GM21619 (cell line): ENCODE results near the gene ERC2.
A peak's percentile ranks its signal among the peaks of the same experiment; 100 is the strongest.

Source experiments
- ATAC-seq: cut with Tn5 transposase; IDR thresholded peaks from one replicate; pipeline ENCODE4 v1.9.1; 2021; ENCODE audit not compliant: unreplicated experiment

The ERC2 gene

GRCh38 chr3:55611121-55611520 is 857.1 kb downstream of the ERC2 start:
- no peak for ATAC-seq

DNA sequence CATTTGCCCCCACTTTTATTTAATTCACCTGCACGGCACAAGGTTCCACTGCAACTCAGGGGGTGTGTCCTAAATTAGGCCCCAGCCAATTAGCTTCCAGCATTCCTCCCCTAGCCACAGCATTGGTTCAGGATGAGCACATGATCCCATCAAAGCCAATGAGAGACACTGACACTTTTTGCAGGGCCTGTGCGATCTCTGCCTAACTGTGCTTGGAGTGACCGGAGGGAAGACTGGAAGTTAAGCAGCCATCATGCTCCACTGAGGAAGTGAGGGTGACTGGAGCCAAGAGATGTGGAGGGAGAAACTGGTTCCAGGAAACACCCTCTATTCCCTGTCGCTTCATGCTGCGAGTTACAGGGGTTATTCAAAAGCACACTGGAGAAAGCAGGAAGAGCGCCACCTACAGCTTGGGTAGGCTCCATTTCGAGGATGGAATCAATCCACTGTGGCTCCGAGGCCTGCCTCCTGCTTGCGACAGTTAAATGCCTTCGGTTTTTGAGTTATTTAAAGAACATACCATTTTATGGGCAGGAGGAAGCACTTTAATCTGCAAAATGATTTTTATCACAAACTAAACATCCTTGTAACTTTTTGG is 858.9 kb downstream of the ERC2 start:
- no peak for ATAC-seq

- ATAC-seq: no peak
Observed at GRCh38 chr3:55608301-55608937, 859.8 kb downstream of the ERC2 start.

DNA sequence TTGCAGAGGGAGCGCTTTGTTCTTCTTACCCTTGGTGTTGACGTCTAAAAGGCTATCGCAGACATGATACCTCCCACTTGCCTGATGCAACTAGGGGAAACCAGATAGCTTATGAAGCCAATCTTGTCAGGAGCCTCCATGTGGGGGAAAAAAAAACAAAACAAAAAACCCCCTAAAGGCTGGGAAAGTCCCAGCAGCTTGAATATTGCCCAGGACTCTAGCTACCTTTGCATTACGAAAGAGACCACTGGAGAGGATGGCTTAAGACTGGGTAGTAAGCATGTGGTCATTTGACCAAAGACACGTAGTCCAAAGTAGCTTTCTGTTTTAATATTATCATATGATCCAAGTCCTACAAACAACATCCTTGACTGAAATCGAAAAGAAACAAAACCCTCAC is 860.4 kb downstream of the ERC2 start:
- peak; percentile 93 for ATAC-seq

DNA sequence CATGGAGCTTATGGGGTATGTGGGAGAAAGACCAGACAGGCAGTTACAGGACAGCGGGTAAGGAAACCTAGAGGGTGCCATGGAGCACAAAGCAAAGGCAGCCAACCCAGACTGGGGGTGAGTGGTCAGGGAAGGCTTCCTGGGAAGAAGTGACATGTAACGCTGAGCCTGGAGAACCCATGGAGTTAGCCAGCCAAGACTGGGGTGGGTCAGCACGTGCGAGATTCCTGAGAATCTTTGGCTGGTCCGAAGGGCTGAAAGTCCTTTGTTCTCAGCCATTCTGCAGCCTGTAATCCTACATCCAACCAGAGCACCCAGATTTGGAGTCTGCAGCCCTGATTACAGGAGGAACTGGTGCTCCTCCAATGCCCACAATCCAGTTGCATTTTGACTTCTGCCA is 861.1 kb downstream of the ERC2 start:
- no peak for ATAC-seq

DNA sequence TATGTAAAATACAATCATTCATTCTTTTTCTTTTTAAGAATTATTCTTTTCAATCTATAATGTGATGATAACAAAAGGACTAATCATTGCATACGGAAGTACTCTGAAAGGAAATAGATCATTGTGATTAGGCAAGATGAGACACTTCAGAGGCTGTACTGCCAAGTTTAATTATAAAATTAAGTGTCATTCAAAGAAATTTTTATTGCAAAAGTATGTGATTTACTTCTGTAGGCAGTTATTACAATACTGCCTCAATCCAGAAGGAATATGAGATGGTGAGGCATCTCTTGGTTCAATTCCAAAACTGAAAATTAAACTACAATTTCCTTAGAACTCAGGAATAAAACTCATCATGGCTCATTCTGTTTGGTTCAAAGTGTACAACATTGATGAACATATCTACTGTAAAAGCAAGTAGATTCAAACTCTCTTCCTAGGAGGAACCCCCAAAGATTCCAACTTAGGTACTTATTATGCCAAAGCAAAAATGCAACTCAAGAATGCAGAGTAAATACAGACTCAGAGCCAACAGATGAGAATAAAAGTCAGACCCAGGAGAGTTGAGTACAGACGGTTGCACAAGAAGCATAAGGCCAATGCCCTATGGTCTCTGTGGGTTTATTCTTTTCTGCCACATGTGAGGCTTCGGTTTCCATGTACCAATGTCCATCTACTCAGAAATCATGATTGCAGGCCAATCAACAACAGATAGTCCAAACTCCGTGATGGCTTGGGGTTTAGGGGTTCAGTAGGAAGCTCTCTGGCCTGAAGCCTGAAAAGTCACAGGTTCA is 862.6 kb downstream of the ERC2 start:
- no peak for ATAC-seq

DNA sequence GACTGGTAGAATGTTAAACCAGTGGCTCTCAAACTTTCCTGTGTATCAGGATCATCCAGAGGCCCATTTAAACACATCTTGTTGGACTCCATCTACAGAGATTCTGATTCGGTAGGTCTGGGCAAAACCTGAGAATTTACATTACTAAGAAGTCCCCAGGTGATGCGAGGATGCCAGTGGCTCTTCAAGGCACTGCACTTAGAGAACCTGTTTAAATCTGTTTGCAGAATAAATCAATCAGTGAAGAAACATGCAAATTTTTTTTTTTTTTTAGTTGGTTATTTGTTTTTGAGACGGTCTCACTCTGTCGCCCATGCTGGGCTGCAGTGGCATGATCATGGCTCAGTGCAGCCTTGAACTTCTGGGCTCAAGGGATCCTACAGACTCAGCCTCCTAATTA is 863.4 kb downstream of the ERC2 start:
- ATAC-seq: no peak

DNA sequence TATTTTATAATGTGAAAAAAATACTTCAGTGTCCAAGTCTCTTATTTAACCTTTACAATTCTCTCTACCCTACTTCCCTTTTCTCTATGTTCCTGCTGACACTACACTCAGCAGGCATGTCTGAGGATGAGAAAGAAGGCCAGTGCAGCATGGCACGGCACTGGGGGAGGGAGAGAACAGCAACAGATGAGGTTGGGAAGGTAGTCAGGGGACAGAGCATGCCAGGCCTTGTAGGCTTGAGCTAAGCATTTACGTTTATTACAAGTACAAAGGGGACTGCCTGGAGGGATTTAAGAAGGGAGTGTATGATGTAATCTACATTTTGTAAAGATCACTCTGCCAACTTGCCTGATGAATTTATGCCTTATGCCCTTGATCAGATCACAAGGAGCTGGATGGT is 863.9 kb downstream of the ERC2 start:
- ATAC-seq: no peak

- no peak for ATAC-seq
Observed at GRCh38 chr3:55601366-55602080, 866.7 kb downstream of the ERC2 start.

- no peak for ATAC-seq
Observed at GRCh38 chr3:55598224-55598623, 870.0 kb downstream of the ERC2 start.

GRCh38 chr3:55597641-55598040 is 870.6 kb downstream of the ERC2 start:
- no peak for ATAC-seq

DNA sequence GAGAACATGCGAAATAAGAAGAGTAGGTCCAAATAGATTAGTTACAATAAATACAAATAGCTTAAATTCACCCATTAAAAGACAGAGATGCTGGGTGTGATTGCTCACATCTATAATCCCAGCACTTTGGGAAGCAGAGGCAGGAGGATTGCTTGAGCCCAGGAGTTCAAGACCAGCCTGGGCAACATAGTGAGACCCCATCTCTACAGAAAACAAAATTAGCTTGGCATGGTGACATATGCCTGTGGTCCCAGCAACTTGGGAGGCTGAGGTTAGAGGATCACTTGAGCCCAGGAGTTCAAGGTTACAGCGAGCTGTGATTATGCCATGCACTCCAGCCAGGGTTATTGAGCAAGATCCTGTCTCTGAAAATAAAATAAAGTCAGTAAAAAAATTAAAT is 872.1 kb downstream of the ERC2 start:
- no peak for ATAC-seq

DNA sequence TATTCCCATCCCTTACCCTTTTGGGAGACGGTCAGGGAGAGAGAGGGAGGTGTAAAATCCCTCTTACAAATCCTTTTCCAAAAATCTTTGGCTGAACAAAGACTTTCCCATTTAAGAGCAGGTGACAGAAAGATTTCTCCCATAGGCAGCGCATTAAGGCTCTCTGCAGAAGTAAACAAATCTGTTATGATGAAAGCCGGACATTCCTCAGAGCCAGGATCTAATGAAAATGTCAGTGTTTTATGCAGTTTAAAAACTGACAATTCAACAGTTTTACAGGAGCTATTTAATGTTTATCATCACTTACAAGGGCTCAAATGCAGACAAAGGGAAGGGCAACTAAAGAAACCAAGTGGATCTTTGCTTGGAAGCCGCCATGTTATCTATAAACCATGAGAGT is 872.8 kb downstream of the ERC2 start:
- no peak for ATAC-seq

DNA sequence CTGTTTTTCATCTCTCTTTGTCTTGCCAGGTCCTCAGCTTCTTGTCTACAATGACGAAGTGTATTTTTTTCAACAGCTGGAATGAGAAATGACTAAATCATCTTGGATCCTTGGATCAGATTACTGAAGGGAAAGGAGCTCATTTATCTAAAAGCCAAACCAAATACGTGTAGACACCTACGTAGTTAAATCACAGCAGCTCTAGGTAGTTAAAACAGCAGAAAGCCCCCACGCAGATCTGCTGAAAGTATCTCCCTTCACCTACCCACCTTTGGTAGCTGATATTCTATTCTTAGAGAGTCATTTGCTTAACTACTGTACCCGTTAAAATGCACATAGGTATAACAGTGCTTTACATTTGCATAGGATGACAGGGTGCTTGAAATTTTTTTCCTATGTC is 875.7 kb downstream of the ERC2 start:
- no peak for ATAC-seq

GRCh38 chr3:55591888-55592287 is 876.4 kb downstream of the ERC2 start:
- no peak for ATAC-seq

DNA sequence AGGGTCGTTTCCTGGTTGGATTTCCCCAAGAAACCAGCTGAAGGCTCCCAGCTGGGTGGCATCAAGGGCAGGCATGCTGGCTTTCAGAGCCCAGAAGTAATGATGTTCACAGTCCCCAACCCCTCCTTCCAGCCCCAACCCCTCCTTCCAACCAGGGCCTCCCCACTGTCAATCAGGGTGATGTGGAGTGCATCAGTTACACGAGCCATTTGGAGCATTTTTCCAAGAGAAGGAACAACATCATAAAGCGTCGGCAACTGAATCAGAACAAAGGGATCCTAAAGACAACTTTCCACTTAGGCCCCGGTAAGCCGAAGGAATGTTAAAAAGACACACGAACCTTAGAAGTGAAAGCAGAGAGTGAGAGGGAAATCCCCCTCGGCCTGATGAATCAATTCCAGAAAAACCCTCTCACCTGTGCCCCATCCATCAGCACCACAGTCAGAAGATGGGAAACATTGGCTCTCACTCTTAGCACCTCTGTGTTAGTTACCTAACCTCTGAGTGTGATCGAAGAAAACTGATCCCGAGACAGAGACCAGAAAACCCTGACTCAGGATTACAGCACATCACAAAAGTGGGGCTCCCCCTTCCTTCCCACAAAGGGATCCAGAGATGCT is 880.0 kb downstream of the ERC2 start:
- peak; percentile 61 for ATAC-seq

DNA sequence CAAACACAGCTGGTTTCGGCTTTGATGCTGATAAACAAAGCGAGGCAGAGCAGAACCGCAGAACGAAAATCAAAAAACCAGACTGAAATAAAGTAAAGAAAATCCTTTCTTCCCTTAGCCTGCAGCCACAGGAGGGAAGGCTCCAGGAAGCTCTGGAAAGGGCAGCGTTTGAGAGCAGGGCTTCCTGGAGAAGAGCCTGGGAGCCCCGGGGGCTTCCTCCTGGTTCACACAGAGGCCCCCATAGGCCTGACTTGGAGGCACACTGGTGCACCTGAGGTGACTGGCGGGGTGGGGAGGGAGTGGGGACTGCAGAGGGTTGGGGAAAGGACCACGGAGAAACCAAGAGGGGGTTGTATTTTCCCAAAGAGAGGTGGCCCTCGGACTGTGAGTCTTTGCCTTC is 882.4 kb downstream of the ERC2 start:
- ATAC-seq: no peak

GRCh38 chr3:55584716-55585368 is 883.4 kb downstream of the ERC2 start:
- no peak for ATAC-seq

DNA sequence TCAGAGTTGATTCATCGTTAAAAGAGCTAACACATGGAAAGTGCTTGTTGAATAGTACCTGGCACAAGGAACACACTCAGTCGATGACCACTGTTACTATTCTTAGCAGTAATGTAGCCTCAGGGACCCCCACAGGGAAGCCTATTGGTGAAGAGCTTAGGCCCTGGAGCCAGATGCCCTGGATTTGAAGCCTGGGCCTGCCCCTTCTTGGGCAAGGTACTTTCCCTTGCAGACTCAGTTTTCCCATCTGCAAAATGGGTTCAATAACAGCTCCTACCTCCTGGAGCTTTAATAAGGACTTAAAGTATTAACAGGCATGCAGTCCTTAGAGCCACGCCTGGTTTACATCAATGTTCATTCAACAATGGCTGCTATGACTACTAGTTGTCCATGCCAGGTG is 884.2 kb downstream of the ERC2 start:
- no peak for ATAC-seq

DNA sequence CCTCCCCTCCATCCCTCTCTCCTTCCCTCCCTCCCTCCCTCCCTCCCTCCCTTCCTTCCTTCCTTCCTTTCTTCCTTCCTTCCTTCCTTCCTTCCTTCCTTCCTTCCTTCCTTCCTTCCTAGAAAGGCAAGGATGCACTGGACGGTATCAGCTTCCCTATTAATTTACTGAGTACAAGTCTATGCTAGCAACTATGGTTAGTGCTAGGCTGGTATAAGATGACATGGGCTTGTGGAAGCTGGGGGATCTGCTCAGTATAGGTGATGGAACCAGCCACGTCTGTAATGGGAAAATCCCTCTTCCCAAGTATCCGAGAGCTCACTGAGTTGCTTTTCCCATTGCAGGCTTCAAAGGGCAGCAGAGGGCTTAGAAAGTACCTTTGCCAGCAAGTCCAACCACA is 884.8 kb downstream of the ERC2 start:
- ATAC-seq: no peak

DNA sequence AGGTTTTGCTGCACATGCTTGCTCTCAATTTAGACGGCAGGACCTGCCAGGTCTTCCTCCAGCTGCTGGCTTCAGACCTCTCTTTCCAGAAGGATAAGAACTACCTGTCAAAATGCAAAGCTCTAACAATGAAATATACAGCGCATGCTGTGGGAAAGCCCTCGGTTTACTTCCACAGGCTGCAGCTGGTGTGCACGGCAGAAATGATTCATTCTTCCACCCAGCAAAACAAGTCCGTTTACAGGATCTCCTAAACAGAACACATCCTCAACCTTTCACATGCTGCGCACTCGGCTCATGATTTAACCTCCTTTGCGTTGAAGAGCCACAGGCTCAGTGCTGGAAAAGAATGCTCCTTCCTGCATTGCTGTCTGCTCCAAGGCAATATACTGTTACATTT is 888.8 kb downstream of the ERC2 start:
- ATAC-seq: no peak
